Prostate gland (tissue), 2 donors: ENCODE data around the gene OTUB1.

Source experiments
- POLR2A ChIP-seq: fragments of 450-650 bp; IDR thresholded peaks from one replicate; pipeline ENCODE4 v1.6.1; 2016; ENCODE audit warnings: antibody characterized with exemption, mild to moderate bottlenecking
- POLR2AphosphoS5 ChIP-seq: sonication (generic); formaldehyde crosslinking; IDR thresholded peaks from one replicate; pipeline ENCODE4 v1.6.1; 2017; ENCODE audit warnings: antibody characterized with exemption
- TF ChIP-seq, protein P1 (sequence below), 4 experiments: fragments of 200-600 bp in 2 of 4; fragments of 450-650 bp in 2 of 4; sonication (generic) in 2 of 4; IDR thresholded peaks; 1 replicate in 3 of 4; 2 replicates in 1 of 4; pipeline ENCODE4 v1.5.1; 2016 to 2019; ENCODE audit warnings: antibody characterized with exemption in 4 of 4, mild to moderate bottlenecking in 2 of 4, moderate library complexity in 2 of 4

DNA sequence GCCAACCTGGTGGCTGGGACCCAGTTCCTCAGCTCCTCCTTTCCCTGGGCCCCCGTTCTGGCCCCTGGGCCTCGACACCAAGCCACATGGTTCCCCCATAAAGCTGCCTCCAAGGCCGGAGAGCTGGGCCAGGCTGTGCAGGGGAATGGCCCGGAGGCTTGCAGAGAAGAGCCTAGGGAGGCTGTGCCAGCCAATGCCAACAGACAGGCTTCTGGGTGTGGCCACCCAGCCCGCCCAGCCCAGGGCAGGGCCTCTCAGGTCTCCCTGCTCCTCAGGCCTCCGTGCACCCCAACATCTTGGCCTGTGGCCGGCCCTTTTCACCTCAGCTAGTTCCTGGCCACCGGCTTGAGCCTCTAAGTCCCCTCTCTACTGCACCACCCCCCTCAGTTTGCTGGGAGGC is 32.1 kb downstream of the OTUB1 start:
- TF ChIP-seq, protein P1, sequence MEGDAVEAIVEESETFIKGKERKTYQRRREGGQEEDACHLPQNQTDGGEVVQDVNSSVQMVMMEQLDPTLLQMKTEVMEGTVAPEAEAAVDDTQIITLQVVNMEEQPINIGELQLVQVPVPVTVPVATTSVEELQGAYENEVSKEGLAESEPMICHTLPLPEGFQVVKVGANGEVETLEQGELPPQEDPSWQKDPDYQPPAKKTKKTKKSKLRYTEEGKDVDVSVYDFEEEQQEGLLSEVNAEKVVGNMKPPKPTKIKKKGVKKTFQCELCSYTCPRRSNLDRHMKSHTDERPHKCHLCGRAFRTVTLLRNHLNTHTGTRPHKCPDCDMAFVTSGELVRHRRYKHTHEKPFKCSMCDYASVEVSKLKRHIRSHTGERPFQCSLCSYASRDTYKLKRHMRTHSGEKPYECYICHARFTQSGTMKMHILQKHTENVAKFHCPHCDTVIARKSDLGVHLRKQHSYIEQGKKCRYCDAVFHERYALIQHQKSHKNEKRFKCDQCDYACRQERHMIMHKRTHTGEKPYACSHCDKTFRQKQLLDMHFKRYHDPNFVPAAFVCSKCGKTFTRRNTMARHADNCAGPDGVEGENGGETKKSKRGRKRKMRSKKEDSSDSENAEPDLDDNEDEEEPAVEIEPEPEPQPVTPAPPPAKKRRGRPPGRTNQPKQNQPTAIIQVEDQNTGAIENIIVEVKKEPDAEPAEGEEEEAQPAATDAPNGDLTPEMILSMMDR (IDR thresholded peaks at IDR 0.05): no peak
- no peak for TF ChIP-seq POLR2A
- TF ChIP-seq POLR2AphosphoS5: no peak
